ENCODE data around the gene CALCA. TPM values are rescaled to one million over a fixed set of nuclear protein-coding genes. Genes with fewer than 3 reads are reported as not detected.

The CALCA gene
- polyA plus RNA-seq, 1 donor (not counting 4 experiments of a cell fraction or from before 2014, with no cell fraction given): not detected

- Histone ChIP-seq H4K20me1 (ENCODE audit: control insufficient read depth, extremely low read depth, insufficient read depth, low read length) (no peaks in the 10 kb centered on the region), H3K9me3 (ENCODE audit: control insufficient read depth, low read depth, low read length) (no peaks in the 10 kb centered on the region), H3K27me3 (ENCODE audit: control insufficient read depth, extremely low read depth, insufficient read depth, low read length) (peaks cover 72% of the 10 kb centered on the region), H3K27ac (ENCODE audit: control insufficient read depth, insufficient read depth, low read length) (no peak overlapping the region), H2AFZ (ENCODE audit: control insufficient read depth, low read length) (no peak overlapping the region), H3K79me2 (ENCODE audit: control insufficient read depth, insufficient read depth, low read length) (no peaks in the 10 kb centered on the region), H3K9ac (ENCODE audit: control insufficient read depth, extremely low read depth, insufficient read depth, low read length) (no peak overlapping the region), H3K4me3 (ENCODE audit: control insufficient read depth in 2 of 3, extremely low read depth in 1 of 3, insufficient read depth in 2 of 3, low read depth in 1 of 3, low read length in 3 of 3) (no peak overlapping the region), H3K4me2 (ENCODE audit: control insufficient read depth, extremely low read depth, insufficient read depth, low read depth, low read length) (peak overlapping the region; percentile 30), H3K9me1 (ENCODE audit: control insufficient read depth, extremely low read depth, insufficient read depth, low read length) (no peaks in the 10 kb centered on the region), H3K36me3 (ENCODE audit: control insufficient read depth in 2 of 2, extremely low read depth in 1 of 2, insufficient read depth in 2 of 2, low read length in 2 of 2) (no peaks in the 10 kb centered on the region), H3K4me1 (ENCODE audit: control insufficient read depth, extremely low read depth, insufficient read depth, low read length) (peaks cover 11% of the 10 kb centered on the region)
- dilution Hi-C loops (cut with MboI; ENCODE audit: extremely low pct_ligation_motif_present, low sequenced_read_pairs): no loop called here
- peak; percentile 74 for TF ChIP-seq EZH2 (IDR thresholded peaks at IDR 0.05; ENCODE audit: low read length)
- no peak for TF ChIP-seq CTCF (optimal IDR thresholded peaks at IDR 0.05 in 1 of 3, IDR thresholded peaks at IDR 0.05 in 1 of 3, conservative IDR thresholded peaks at IDR 0.05 in 1 of 3; ENCODE audit: extremely low read depth in 1 of 3, insufficient read depth in 2 of 3, low read length in 3 of 3)
- FAIRE-seq: no peak
- DNase-seq (ENCODE audit: low read depth, low spot score): no peak
These were observed 1.7 kb upstream of the CALCA start for GRCh38 chr11:14973621-14974514.

GRCh38 chr11:14972581-14973495 lies 687 bp upstream of the CALCA start:
- DNase-seq (ENCODE audit: low read depth, low spot score) (no peak), FAIRE-seq (no peak)
- dilution Hi-C loops (cut with MboI; ENCODE audit: extremely low pct_ligation_motif_present, low sequenced_read_pairs): no loop called here
- Histone ChIP-seq H3K27me3 (ENCODE audit: control insufficient read depth, extremely low read depth, insufficient read depth, low read length) (peaks cover 74% of the 10 kb centered on the region), H3K9ac (ENCODE audit: control insufficient read depth, extremely low read depth, insufficient read depth, low read length) (no peak overlapping the region), H3K4me2 (ENCODE audit: control insufficient read depth, extremely low read depth, insufficient read depth, low read depth, low read length) (no peak overlapping the region), H3K9me3 (ENCODE audit: control insufficient read depth, low read depth, low read length) (no peaks in the 10 kb centered on the region), H3K27ac (ENCODE audit: control insufficient read depth, insufficient read depth, low read length) (no peak overlapping the region), H3K9me1 (ENCODE audit: control insufficient read depth, extremely low read depth, insufficient read depth, low read length) (no peaks in the 10 kb centered on the region), H3K79me2 (ENCODE audit: control insufficient read depth, insufficient read depth, low read length) (no peaks in the 10 kb centered on the region), H3K4me3 (ENCODE audit: control insufficient read depth in 2 of 3, extremely low read depth in 1 of 3, insufficient read depth in 2 of 3, low read depth in 1 of 3, low read length in 3 of 3) (no peak overlapping the region), H3K4me1 (ENCODE audit: control insufficient read depth, extremely low read depth, insufficient read depth, low read length) (peaks cover 11% of the 10 kb centered on the region), H4K20me1 (ENCODE audit: control insufficient read depth, extremely low read depth, insufficient read depth, low read length) (no peaks in the 10 kb centered on the region), H2AFZ (ENCODE audit: control insufficient read depth, low read length) (no peak overlapping the region), H3K36me3 (ENCODE audit: control insufficient read depth in 2 of 2, extremely low read depth in 1 of 2, insufficient read depth in 2 of 2, low read length in 2 of 2) (no peaks in the 10 kb centered on the region)
- TF ChIP-seq CTCF (optimal IDR thresholded peaks at IDR 0.05 in 1 of 3, IDR thresholded peaks at IDR 0.05 in 1 of 3, conservative IDR thresholded peaks at IDR 0.05 in 1 of 3; ENCODE audit: extremely low read depth in 1 of 3, insufficient read depth in 2 of 3, low read length in 3 of 3) (no peak), EZH2 (IDR thresholded peaks at IDR 0.05; ENCODE audit: low read length) (peak; percentile 86)
